ENCODE data around the gene VAX1. TPM values are rescaled to one million over a fixed set of nuclear protein-coding genes. Genes with fewer than 3 reads are reported as not detected.

VAX1 gene
- total RNA-seq, 1 donor from 2014 or later, result 0.96 TPM

GRCh38 chr10:117164592-117165537, 26.8 kb upstream of the VAX1 start:
- no peak for DNase-seq (ENCODE audit: low spot score)

GRCh38 chr10:117163954-117164548, 26.0 kb upstream of the VAX1 start:
- no peak for DNase-seq (ENCODE audit: low spot score)

GRCh38 chr10:117163061-117163953, 25.2 kb upstream of the VAX1 start:
- no peak for DNase-seq (ENCODE audit: low spot score)

- no peak for DNase-seq (ENCODE audit: low spot score)
Measured at GRCh38 chr10:117162093-117163060, 24.3 kb upstream of the VAX1 start.

- DNase-seq (ENCODE audit: low spot score), result no peak
Measured at GRCh38 chr10:117161386-117162033, 23.4 kb upstream of the VAX1 start.

- DNase-seq (ENCODE audit: low spot score), result no peak
Measured at GRCh38 chr10:117160567-117160966, 22.5 kb upstream of the VAX1 start.

- no peak for DNase-seq (ENCODE audit: low spot score)
Measured at GRCh38 chr10:117159390-117159789, 21.3 kb upstream of the VAX1 start.

- no peak for DNase-seq (ENCODE audit: low spot score)
Measured at GRCh38 chr10:117158297-117158696, 20.2 kb upstream of the VAX1 start.

GRCh38 chr10:117152668-117153067, 14.6 kb upstream of the VAX1 start:
- DNase-seq (ENCODE audit: low spot score), result no peak

GRCh38 chr10:117148284-117148683, 10.2 kb upstream of the VAX1 start:
- DNase-seq (ENCODE audit: low spot score), result no peak

GRCh38 chr10:117145019-117145418, 6.9 kb upstream of the VAX1 start:
- no peak for DNase-seq (ENCODE audit: low spot score)

- DNase-seq (ENCODE audit: low spot score), result no peak
Measured at GRCh38 chr10:117143103-117143823, 5.2 kb upstream of the VAX1 start.

- DNase-seq (ENCODE audit: low spot score), result no peak
Measured at GRCh38 chr10:117140525-117140902, 2.4 kb upstream of the VAX1 start.

GRCh38 chr10:117139581-117140524, 1.8 kb upstream of the VAX1 start:
- DNase-seq (ENCODE audit: low spot score), result no peak

- no peak for DNase-seq (ENCODE audit: low spot score)
Measured at GRCh38 chr10:117138838-117139580, 939 bp upstream of the VAX1 start.

GRCh38 chr10:117137031-117137910, 799 bp downstream of the VAX1 start:
- DNase-seq (ENCODE audit: low spot score), result peak; percentile 45

All from umbilical cord (tissue), 2 donors.